Retina (tissue), 1 donor: ENCODE results near the gene MLX.
"Not testable (repeated sequence)": the region's sequence is repeated elsewhere in the genome, so short reads cannot be mapped to it uniquely, and the experiment has no call there.

ENCODE experiments used
- DNase-seq: peaks from one replicate; pipeline ENCODE4 v3.0.0-alpha.2; 2016

The MLX gene

GRCh38 chr17:42555961-42556617 is 10.8 kb upstream of the MLX start:
- DNase-seq, result not testable (repeated sequence)

GRCh38 chr17:42559075-42559474 is 7.8 kb upstream of the MLX start:
- DNase-seq, result no peak

- no peak for DNase-seq
Measured at GRCh38 chr17:42560246-42560645, 6.7 kb upstream of the MLX start.

GRCh38 chr17:42561897-42562387 is 5.0 kb upstream of the MLX start, which contains the start of gene COASY:
Gene COASY (plus strand): TSS chr17:42562148. CDS start chr17:42562623, 475 bp downstream.
- DNase-seq, result peak; percentile 95

GRCh38 chr17:42562388-42563142 is 4.3 kb upstream of the MLX start:
- no peak for DNase-seq

GRCh38 chr17:42563143-42563509 is 3.8 kb upstream of the MLX start:
- no peak for DNase-seq

- no peak for DNase-seq
Measured at GRCh38 chr17:42563543-42563942, 3.4 kb upstream of the MLX start.

- DNase-seq, result no peak
Measured at GRCh38 chr17:42563950-42564349, 3.0 kb upstream of the MLX start.

- DNase-seq, result no peak
Measured at GRCh38 chr17:42564815-42565522, 1.9 kb upstream of the MLX start.

- no peak for DNase-seq
Measured at GRCh38 chr17:42565523-42566214, 1.2 kb upstream of the MLX start.

GRCh38 chr17:42566215-42566882 is 551 bp upstream of the MLX start:
- no peak for DNase-seq

- no peak for DNase-seq
Measured at GRCh38 chr17:42568341-42569111, 1.6 kb downstream of the MLX start.

- DNase-seq, result no peak
Measured at GRCh38 chr17:42571435-42572225, 4.7 kb downstream of the MLX start.

GRCh38 chr17:42573095-42573494 is 6.2 kb downstream of the MLX start:
- no peak for DNase-seq

- no peak for DNase-seq
Measured at GRCh38 chr17:42574463-42574862, 7.6 kb downstream of the MLX start.

GRCh38 chr17:42577140-42577531 is 10.2 kb downstream of the MLX start:
- DNase-seq, result no peak

GRCh38 chr17:42577532-42578281 is 10.8 kb downstream of the MLX start, which contains the start of gene PSMC3IP:
Gene PSMC3IP (minus strand): TSS chr17:42577729. CDS start chr17:42577686, 43 bp downstream.
- DNase-seq, result peak; percentile 96

GRCh38 chr17:42578282-42578869 is 11.5 kb downstream of the MLX start:
- DNase-seq, result peak; percentile 77

- DNase-seq, result no peak
Measured at GRCh38 chr17:42579794-42580551, 13.1 kb downstream of the MLX start.
